ENCODE data around the gene MRPL11.
A peak's percentile ranks its signal among the peaks of the same experiment; 100 is the strongest.

MRPL11 gene

GRCh38 chr11:66426314-66426713 lies 12.3 kb downstream of the MRPL11 start:
- no peak for DNase-seq (ENCODE audit: low spot score)
- TF ChIP-seq, protein P1, sequence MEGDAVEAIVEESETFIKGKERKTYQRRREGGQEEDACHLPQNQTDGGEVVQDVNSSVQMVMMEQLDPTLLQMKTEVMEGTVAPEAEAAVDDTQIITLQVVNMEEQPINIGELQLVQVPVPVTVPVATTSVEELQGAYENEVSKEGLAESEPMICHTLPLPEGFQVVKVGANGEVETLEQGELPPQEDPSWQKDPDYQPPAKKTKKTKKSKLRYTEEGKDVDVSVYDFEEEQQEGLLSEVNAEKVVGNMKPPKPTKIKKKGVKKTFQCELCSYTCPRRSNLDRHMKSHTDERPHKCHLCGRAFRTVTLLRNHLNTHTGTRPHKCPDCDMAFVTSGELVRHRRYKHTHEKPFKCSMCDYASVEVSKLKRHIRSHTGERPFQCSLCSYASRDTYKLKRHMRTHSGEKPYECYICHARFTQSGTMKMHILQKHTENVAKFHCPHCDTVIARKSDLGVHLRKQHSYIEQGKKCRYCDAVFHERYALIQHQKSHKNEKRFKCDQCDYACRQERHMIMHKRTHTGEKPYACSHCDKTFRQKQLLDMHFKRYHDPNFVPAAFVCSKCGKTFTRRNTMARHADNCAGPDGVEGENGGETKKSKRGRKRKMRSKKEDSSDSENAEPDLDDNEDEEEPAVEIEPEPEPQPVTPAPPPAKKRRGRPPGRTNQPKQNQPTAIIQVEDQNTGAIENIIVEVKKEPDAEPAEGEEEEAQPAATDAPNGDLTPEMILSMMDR (IDR thresholded peaks at IDR 0.05; ENCODE audit: extremely low read depth, missing control alignments) = no peak

DNA sequence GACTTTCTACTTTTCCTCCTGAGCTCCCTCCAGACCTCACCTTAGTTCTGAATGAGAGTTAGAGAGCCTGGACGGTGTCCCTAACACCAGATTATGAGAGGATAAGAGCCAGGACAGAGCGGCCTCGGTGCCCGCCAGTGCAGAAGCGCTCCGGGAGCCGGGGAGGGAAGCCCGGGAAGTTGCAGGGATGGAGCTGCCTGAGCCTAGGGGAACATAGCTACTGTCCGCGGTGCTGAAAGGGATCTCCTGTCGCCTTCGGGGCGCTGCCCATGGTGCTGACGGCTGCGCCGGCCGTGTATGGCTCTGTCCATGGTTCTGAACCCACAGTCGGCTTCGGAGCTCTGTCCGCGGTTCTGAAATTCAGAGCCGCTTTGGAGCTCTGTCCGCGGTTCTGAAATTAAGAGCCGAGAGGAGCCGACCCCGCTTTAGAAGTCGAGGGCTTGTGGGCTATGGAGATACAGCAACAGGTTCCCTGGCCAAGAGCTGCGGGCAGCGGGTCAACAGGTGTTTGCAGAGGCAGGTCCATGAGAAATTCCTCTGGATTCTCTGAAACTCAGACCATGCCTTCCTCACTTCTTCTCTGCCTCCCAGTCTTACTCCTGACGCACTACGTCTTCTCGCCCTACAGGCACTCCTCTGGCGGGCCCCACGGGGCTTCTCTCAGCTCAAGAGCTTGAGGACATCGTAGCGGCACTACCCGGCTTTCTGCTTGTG lies 17.0 kb downstream of the MRPL11 start:
- TF ChIP-seq, protein P1 (IDR thresholded peaks at IDR 0.05; ENCODE audit: extremely low read depth, missing control alignments) = no peak
- DNase-seq (ENCODE audit: low spot score) = peak; percentile 94

GRCh38 chr11:66420671-66421476 lies 17.8 kb downstream of the MRPL11 start, which contains the start of gene NPAS4:
Gene NPAS4 (plus strand): TSS chr11:66421035. CDS start chr11:66421180, 145 bp downstream.
- no peak for DNase-seq (ENCODE audit: low spot score)
- TF ChIP-seq, protein P1 (IDR thresholded peaks at IDR 0.05; ENCODE audit: extremely low read depth, missing control alignments) = no peak

- no peak for DNase-seq (ENCODE audit: low spot score)
- TF ChIP-seq, protein P1 (IDR thresholded peaks at IDR 0.05; ENCODE audit: extremely low read depth, missing control alignments) = no peak
Measured at GRCh38 chr11:66419825-66420224, 18.8 kb downstream of the MRPL11 start.

- TF ChIP-seq, protein P1 (IDR thresholded peaks at IDR 0.05; ENCODE audit: extremely low read depth, missing control alignments) = no peak
- DNase-seq (ENCODE audit: low spot score) = no peak
Measured at GRCh38 chr11:66418986-66419308, 19.7 kb downstream of the MRPL11 start.

GRCh38 chr11:66418168-66418985 lies 20.3 kb downstream of the MRPL11 start:
- DNase-seq (ENCODE audit: low spot score) = peak; percentile 68
- TF ChIP-seq, protein P1 (IDR thresholded peaks at IDR 0.05; ENCODE audit: extremely low read depth, missing control alignments) = peak; percentile 37

All from GM20000 (cell line).